Fibroblast of lung (primary cell): ENCODE measurements around the gene DAZAP2. TPM values are rescaled to one million over a fixed set of nuclear protein-coding genes. Genes with fewer than 3 reads are reported as not detected.

Source experiments
- DNase-seq, 2 donors: peaks; one replicate each; pipeline versions ENCODE4 v3.0.0 to v3.0.0-alpha.2; 2010; ENCODE audit warnings: low read depth in 2 of 2
- H2AFZ ChIP-seq: 2 replicates; pipeline ENCODE4 v1.5.1; 2012; ENCODE audit warnings: low read length, control low read depth, inconsistent platforms
- H3K27ac ChIP-seq: 2 replicates; pipeline ENCODE4 v1.5.1; 2011; ENCODE audit warnings: low read length, control low read depth; ENCODE audit not compliant: insufficient read depth
- H3K27me3 ChIP-seq: 2 replicates; pipeline ENCODE4 v1.5.1; 2011; ENCODE audit warnings: mild to moderate bottlenecking, low read length; ENCODE audit not compliant: control insufficient read depth, insufficient read depth
- H3K36me3 ChIP-seq: 2 replicates; pipeline ENCODE4 v1.5.1; 2011; ENCODE audit warnings: low read length; ENCODE audit not compliant: control insufficient read depth, insufficient read depth
- H3K4me1 ChIP-seq: 2 replicates; pipeline ENCODE4 v1.5.1; 2011; ENCODE audit warnings: low read length; ENCODE audit not compliant: control insufficient read depth, insufficient read depth; ENCODE audit errors: extremely low read depth
- H3K4me2 ChIP-seq: 2 replicates; pipeline ENCODE4 v1.5.1; 2011; ENCODE audit warnings: low read length, control low read depth; ENCODE audit not compliant: insufficient read depth; ENCODE audit errors: extremely low read depth
- H3K4me3 ChIP-seq, 4 experiments: fragments of 200-600 bp in 1 of 4; sonication (generic) in 1 of 4; replicated peaks in 1 of 4; 2 replicates each; pipeline ENCODE4 v1.5.1; 2011 to 2016; ENCODE audit warnings: low read length in 4 of 4, low read depth in 3 of 4, mild to moderate bottlenecking in 3 of 4, control low read depth in 2 of 4, inconsistent platforms in 1 of 4, mixed read lengths in 1 of 4; ENCODE audit not compliant: insufficient read depth in 1 of 4; ENCODE audit errors: control extremely low read depth in 1 of 4
- H3K79me2 ChIP-seq: 2 replicates; pipeline ENCODE4 v1.5.1; 2012; ENCODE audit warnings: mild to moderate bottlenecking, low read length, inconsistent platforms; ENCODE audit not compliant: control insufficient read depth, insufficient read depth
- H3K9ac ChIP-seq: 2 replicates; pipeline ENCODE4 v1.5.1; 2011; ENCODE audit warnings: mild to moderate bottlenecking, low read length, control low read depth; ENCODE audit not compliant: insufficient read depth
- H3K9me3 ChIP-seq: 2 replicates; pipeline ENCODE4 v1.5.1; 2012; ENCODE audit warnings: low read depth, low read length; ENCODE audit not compliant: control insufficient read depth, insufficient read depth
- H4K20me1 ChIP-seq: 2 replicates; pipeline ENCODE4 v1.5.1; 2011; ENCODE audit warnings: low read length; ENCODE audit not compliant: control insufficient read depth, insufficient read depth; ENCODE audit errors: extremely low read depth
- CTCF ChIP-seq, 2 donors: IDR thresholded peaks in 1 of 2; conservative IDR thresholded peaks in 1 of 2; 1 replicate in 1 of 2; 2 replicates in 1 of 2; pipeline ENCODE4 v1.5.1; 2011 to 2012; ENCODE audit warnings: low read length in 2 of 2, control low read depth in 1 of 2, inconsistent platforms in 1 of 2, low read depth in 1 of 2, mild to moderate bottlenecking in 1 of 2
- EZH2 ChIP-seq: IDR thresholded peaks from 2 replicates; pipeline ENCODE4 v1.5.1; 2012; ENCODE audit warnings: low read length, control low read depth, mild to moderate bottlenecking; ENCODE audit errors: missing control alignments
- polyA plus RNA-seq, 2 donors: library from polyadenylated mRNA; depleted of rRNA in 1 of 2; stranded (reverse) in 1 of 2; unstranded in 1 of 2; fragments of >200 nt; gene quantifications; 2 replicates each; pipeline ENCODE4 v1.2.1, GENCODE V29; 2011 to 2012; ENCODE audit warnings: missing spikeins in 1 of 2
- total RNA-seq: library from RNA; depleted of rRNA; stranded (reverse); fragments of >200 nt; gene quantifications from 2 replicates; pipeline ENCODE4 v1.2.1, GENCODE V29; 2014

Gene DAZAP2
- total and polyA plus RNA-seq, 2 donors (not counting 1 experiment from before 2014, with no cell fraction given) = 59.6 to 303 TPM

GRCh38 chr12:51262758-51263177, 24.1 kb downstream of the DAZAP2 start:
- no peaks in the 10 kb centered on the region for H3K9me3 ChIP-seq
- no peaks in the 10 kb centered on the region for H3K36me3 ChIP-seq
- H4K20me1 ChIP-seq = no peaks in the 10 kb centered on the region
- peak; percentile 23 to 57 for TF ChIP-seq CTCF (conservative IDR thresholded peaks at IDR 0.05 in 1 of 2, IDR thresholded peaks at IDR 0.05 in 1 of 2; ENCODE audit: low read depth in 1 of 2, low read length in 2 of 2)
- no peak for TF ChIP-seq EZH2
- H3K27me3 ChIP-seq = no peaks in the 10 kb centered on the region
- H3K27ac ChIP-seq = no peak overlapping the region
- H3K4me1 ChIP-seq = no peaks in the 10 kb centered on the region
- H3K4me3 ChIP-seq = no peak overlapping the region
- H2AFZ ChIP-seq = no peak overlapping the region
- no peak overlapping the region for H3K4me2 ChIP-seq
- H3K79me2 ChIP-seq = peaks cover 11% of the 10 kb centered on the region
- no peak overlapping the region for H3K9ac ChIP-seq
- DNase-seq = peak; percentile 54 to 67

GRCh38 chr12:51263341-51263740, 24.7 kb downstream of the DAZAP2 start:
- DNase-seq = no peak
- Histone ChIP-seq H3K9me3 (no peaks in the 10 kb centered on the region), H3K27ac (no peak overlapping the region), H3K79me2 (peaks cover 14% of the 10 kb centered on the region), H4K20me1 (no peaks in the 10 kb centered on the region), H3K4me1 (no peaks in the 10 kb centered on the region), H3K4me2 (no peak overlapping the region), H3K36me3 (no peaks in the 10 kb centered on the region), H2AFZ (no peak overlapping the region), H3K4me3 (no peak overlapping the region), H3K9ac (no peak overlapping the region), H3K27me3 (no peaks in the 10 kb centered on the region)
- no peak for TF ChIP-seq CTCF (conservative IDR thresholded peaks at IDR 0.05 in 1 of 2, IDR thresholded peaks at IDR 0.05 in 1 of 2; ENCODE audit: low read depth in 1 of 2, low read length in 2 of 2)
- no peak for TF ChIP-seq EZH2

GRCh38 chr12:51264297-51264696, 25.7 kb downstream of the DAZAP2 start:
- H3K4me1 ChIP-seq = no peaks in the 10 kb centered on the region
- no peak overlapping the region for H3K4me3 ChIP-seq
- no peaks in the 10 kb centered on the region for H4K20me1 ChIP-seq
- no peak overlapping the region for H3K27ac ChIP-seq
- H3K36me3 ChIP-seq = no peaks in the 10 kb centered on the region
- no peak for DNase-seq
- no peaks in the 10 kb centered on the region for H3K27me3 ChIP-seq
- no peaks in the 10 kb centered on the region for H3K9me3 ChIP-seq
- H3K79me2 ChIP-seq = peaks cover 18% of the 10 kb centered on the region
- TF ChIP-seq CTCF (conservative IDR thresholded peaks at IDR 0.05 in 1 of 2, IDR thresholded peaks at IDR 0.05 in 1 of 2; ENCODE audit: low read depth in 1 of 2, low read length in 2 of 2) = no peak
- no peak for TF ChIP-seq EZH2
- no peak overlapping the region for H2AFZ ChIP-seq
- H3K4me2 ChIP-seq = no peak overlapping the region
- H3K9ac ChIP-seq = no peak overlapping the region
